Panc1 (cell line): Measurements from ENCODE around the gene CXCL1. TPM values are rescaled to one million over a fixed set of nuclear protein-coding genes. Genes with fewer than 3 reads are reported as not detected.

Experiments
- ATAC-seq: fragments of 200-7000 bp; cut with Tn5 transposase; 2 replicates; pipeline ENCODE4 v1.9.1; 2020; ENCODE audit warnings: mild to moderate bottlenecking, moderate library complexity
- BruUV-seq: library from RNA; stranded (reverse); fragments of 400-500 nt; replicated peaks from 2 replicates; lab custom pipeline; 2021; lab: Mats Ljungman, UMichigan
- CTCF ChIA-PET: fragments of 300-600 bp; sonication (Branson Sonifier 250); formaldehyde crosslinking; loops from one replicate; lab custom pipeline; 2022; ENCODE audit warnings: antibody characterized with exemption; lab: Charles Lee
- POLR2A ChIA-PET: fragments of 300-600 bp; sonication (Branson Sonifier 250); formaldehyde crosslinking; loops from one replicate; lab custom pipeline; 2022; ENCODE audit warnings: antibody characterized with exemption; lab: Charles Lee
- DNase-seq: peaks from one replicate; pipeline ENCODE4 v3.0.0-alpha.2; 2010; ENCODE audit warnings: low read depth, low spot score
- H3K27ac ChIP-seq: 2 replicates; pipeline ENCODE4 v1.5.1; 2011; ENCODE audit warnings: mild to moderate bottlenecking, low read length, inconsistent platforms
- H3K27me3 ChIP-seq: fragments of 200-500 bp; sonication (Bioruptor generic); 2 replicates; pipeline ENCODE4 v1.6.0; 2014; ENCODE audit warnings: low read length, inconsistent platforms; ENCODE audit not compliant: control insufficient read depth, insufficient read depth
- H3K36me3 ChIP-seq: fragments of 200-500 bp; sonication (Bioruptor generic); 2 replicates; pipeline ENCODE4 v1.5.1; 2014; ENCODE audit warnings: inconsistent platforms, mild to moderate bottlenecking, low read length, moderate library complexity; ENCODE audit not compliant: control insufficient read depth, insufficient read depth
- H3K4me1 ChIP-seq: 2 replicates; pipeline ENCODE4 v1.5.1; 2011; ENCODE audit warnings: inconsistent platforms, mild to moderate bottlenecking, low read length, moderate library complexity; ENCODE audit not compliant: control insufficient read depth, insufficient read depth
- H3K4me3 ChIP-seq, 2 experiments: 2 replicates each; pipeline ENCODE4 v1.5.1; 2011 to 2012; ENCODE audit warnings: low read depth in 2 of 2, low read length in 2 of 2, mild to moderate bottlenecking in 2 of 2, inconsistent platforms in 1 of 2, moderate library complexity in 1 of 2
- H3K9me3 ChIP-seq: fragments of 200-500 bp; sonication (Bioruptor generic); 2 replicates; pipeline ENCODE4 v1.5.1; 2014; ENCODE audit warnings: low read depth, mild to moderate bottlenecking, inconsistent platforms, low read length, moderate library complexity; ENCODE audit not compliant: control insufficient read depth, insufficient read depth
- CTCF ChIP-seq: fragments of 450-650 bp; IDR thresholded peaks from 2 replicates; pipeline ENCODE4 v1.5.1; 2017; ENCODE audit warnings: mild to moderate bottlenecking
- POLR2AphosphoS5 ChIP-seq: IDR thresholded peaks from 2 replicates; pipeline ENCODE4 v1.6.1; 2012; ENCODE audit warnings: mild to moderate bottlenecking, low read depth, low read length, moderate library complexity
- REST ChIP-seq, 2 experiments: IDR thresholded peaks; 2 replicates each; pipeline ENCODE4 v1.6.1; 2011 to 2012; ENCODE audit warnings: low read depth in 2 of 2, control low read depth in 1 of 2, low read length in 1 of 2, mild to moderate bottlenecking in 1 of 2, moderate library complexity in 1 of 2; ENCODE audit not compliant: insufficient read depth in 1 of 2
- SIN3A ChIP-seq: IDR thresholded peaks from 2 replicates; pipeline ENCODE4 v1.6.1; 2012; ENCODE audit warnings: low read depth, mild to moderate bottlenecking, low read length, moderate library complexity, borderline replicate concordance; ENCODE audit not compliant: insufficient read depth
- TCF7L2 ChIP-seq: IDR thresholded peaks from 2 replicates; pipeline ENCODE4 v1.6.1; 2011; ENCODE audit warnings: mild to moderate bottlenecking, low read depth, low read length, inconsistent platforms
- in situ Hi-C: cut with HindIII; loops from 2 replicates; pipeline ENCODE4 v1.10.0; 2016; ENCODE audit warnings: low sequenced_read_pairs, low pct_unique_long_range_greater_than_20kb
- intact Hi-C: fragments of 100-400 bp; cut with micrococcal nuclease; formaldehyde crosslinking; loops from one replicate; pipeline ENCODE4 v1.10.0; 2022; ENCODE audit not compliant: unreplicated experiment
- total RNA-seq: library from RNA; stranded (reverse); gene quantifications from one replicate; pipeline ENCODE4 v1.2.1, GENCODE V29; 2021; ENCODE audit not compliant: unreplicated experiment

CXCL1 gene
- total RNA-seq, 1 experiment from 2014 or later, result 12.8 TPM

- no peak for ATAC-seq
- DNase-seq, result no peak
- H3K9me3 ChIP-seq, result no peaks in the 10 kb centered on the region
- in situ Hi-C loops, result no loop called here
- POLR2A ChIA-PET, result no interaction called here
- intact Hi-C loops, result loop anchor here (5.0 kb wide), 1 partner anchor 203 kb away; no protein-coding TSS in a partner anchor
- TF ChIP-seq TCF7L2 (no peak), SIN3A (no peak), REST (IDR thresholded peaks at IDR 0.05; ENCODE audit: insufficient read depth in 1 of 2, low read depth in 2 of 2, low read length in 1 of 2) (no peak), CTCF (no peak), POLR2AphosphoS5 (no peak)
- H3K36me3 ChIP-seq, result no peaks in the 10 kb centered on the region
- H3K4me1 ChIP-seq, result peaks cover 5% of the 10 kb centered on the region
- CTCF ChIA-PET, result no interaction called here
- no TSS peak for BruUV-seq
- no peak overlapping the region for H3K4me3 ChIP-seq
- no peaks in the 10 kb centered on the region for H3K27me3 ChIP-seq
- H3K27ac ChIP-seq, result no peak overlapping the region; the same call in 1 of the 2 replicates
Observed at GRCh38 chr4:73865431-73866096, 3.6 kb upstream of the CXCL1 start.

GRCh38 chr4:73866246-73866645, 2.9 kb upstream of the CXCL1 start:
- Histone ChIP-seq H3K36me3 (no peaks in the 10 kb centered on the region), H3K4me3 (no peak overlapping the region), H3K4me1 (peaks cover 5% of the 10 kb centered on the region), H3K9me3 (no peaks in the 10 kb centered on the region), H3K27me3 (no peaks in the 10 kb centered on the region), H3K27ac (no peak overlapping the region; the same call in 1 of the 2 replicates)
- intact Hi-C loops (loop anchor here (5.0 kb wide), 1 partner anchor 204 kb away; no protein-coding TSS in a partner anchor), in situ Hi-C loops (no loop called here)
- no peak for DNase-seq
- TF ChIP-seq REST (IDR thresholded peaks at IDR 0.05; ENCODE audit: insufficient read depth in 1 of 2, low read depth in 2 of 2, low read length in 1 of 2), result no peak
- no peak for TF ChIP-seq SIN3A
- TF ChIP-seq TCF7L2, result no peak
- no peak for TF ChIP-seq POLR2AphosphoS5
- TF ChIP-seq CTCF, result no peak
- BruUV-seq, result no TSS peak
- CTCF ChIA-PET, result no interaction called here
- POLR2A ChIA-PET, result no interaction called here
- no peak for ATAC-seq
